Right atrium auricular region (tissue), 2 donors: ENCODE measurements around the gene XRCC3. TPM values are rescaled to one million over a fixed set of nuclear protein-coding genes. Genes with fewer than 3 reads are reported as not detected.
"Not testable (repeated sequence)": the region's sequence is repeated elsewhere in the genome, so short reads cannot be mapped to it uniquely, and the experiment has no call there.

Experiments used
- DNase-seq: peaks from one replicate; pipeline ENCODE4 v3.0.0-alpha.2; 2019; ENCODE audit warnings: low spot score
- H3K27ac ChIP-seq, 2 donors: fragments of 200-600 bp; sonication (generic); 1 replicate in 1 of 2; 2 replicates in 1 of 2; pipeline ENCODE4 v1.5.1; 2016 to 2019
- H3K27me3 ChIP-seq, 2 donors: fragments of 200-600 bp; sonication (generic); one replicate each; pipeline versions ENCODE4 v1.5.1 to v1.6.0; 2017 to 2019
- H3K36me3 ChIP-seq: fragments of 200-600 bp; sonication (generic); one replicate; pipeline ENCODE4 v1.5.1; 2016
- H3K4me1 ChIP-seq, 2 donors: fragments of 200-600 bp; sonication (generic); one replicate each; pipeline versions ENCODE4 v1.5.1 to v1.6.0; 2017 to 2019
- H3K4me3 ChIP-seq, 2 donors: fragments of 200-600 bp; sonication (generic); 1 replicate in 1 of 2; 2 replicates in 1 of 2; pipeline ENCODE4 v1.5.1; 2017 to 2019; ENCODE audit warnings: mild to moderate bottlenecking in 1 of 2, moderate library complexity in 1 of 2
- H3K9me3 ChIP-seq, 2 donors: fragments of 200-600 bp; sonication (generic); one replicate each; pipeline ENCODE4 v1.5.1; 2019
- total RNA-seq, 2 donors: library from RNA; depleted of rRNA; stranded (reverse); fragments of >200 nt; gene quantifications; one replicate each; pipeline ENCODE4 v1.1.0, GENCODE V29; 2016
- TF ChIP-seq, protein P1 (sequence below), 2 donors: fragments of 200-600 bp; sonication (generic); IDR thresholded peaks; one replicate each; pipeline ENCODE4 v1.5.1; 2019; ENCODE audit warnings: antibody characterized with exemption in 2 of 2

Gene XRCC3
- total RNA-seq, 2 donors from 2014 or later = 2.1 to 3.6 TPM

DNA sequence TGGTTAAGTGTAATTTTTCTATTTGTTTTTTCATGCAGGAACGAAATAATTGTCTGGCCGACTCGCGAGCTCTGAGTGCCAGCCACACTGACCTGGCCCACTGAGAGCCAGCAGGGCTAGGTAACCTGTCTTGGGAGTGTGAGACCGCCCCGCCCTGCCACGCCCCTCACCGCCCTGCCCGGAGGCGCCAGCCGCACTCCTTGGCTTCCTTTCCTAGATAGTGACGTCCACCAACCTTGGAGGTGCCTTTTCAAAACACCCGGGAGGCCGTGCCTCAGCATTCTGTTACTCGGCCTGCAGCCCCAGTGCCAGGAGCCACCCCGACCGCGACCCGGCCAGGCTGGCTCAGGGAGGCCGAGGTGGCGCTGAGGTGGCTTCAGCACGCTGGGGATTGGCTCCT, 21.7 kb downstream of the XRCC3 start:
- H3K27ac ChIP-seq = no peak overlapping the region
- TF ChIP-seq, protein P1, sequence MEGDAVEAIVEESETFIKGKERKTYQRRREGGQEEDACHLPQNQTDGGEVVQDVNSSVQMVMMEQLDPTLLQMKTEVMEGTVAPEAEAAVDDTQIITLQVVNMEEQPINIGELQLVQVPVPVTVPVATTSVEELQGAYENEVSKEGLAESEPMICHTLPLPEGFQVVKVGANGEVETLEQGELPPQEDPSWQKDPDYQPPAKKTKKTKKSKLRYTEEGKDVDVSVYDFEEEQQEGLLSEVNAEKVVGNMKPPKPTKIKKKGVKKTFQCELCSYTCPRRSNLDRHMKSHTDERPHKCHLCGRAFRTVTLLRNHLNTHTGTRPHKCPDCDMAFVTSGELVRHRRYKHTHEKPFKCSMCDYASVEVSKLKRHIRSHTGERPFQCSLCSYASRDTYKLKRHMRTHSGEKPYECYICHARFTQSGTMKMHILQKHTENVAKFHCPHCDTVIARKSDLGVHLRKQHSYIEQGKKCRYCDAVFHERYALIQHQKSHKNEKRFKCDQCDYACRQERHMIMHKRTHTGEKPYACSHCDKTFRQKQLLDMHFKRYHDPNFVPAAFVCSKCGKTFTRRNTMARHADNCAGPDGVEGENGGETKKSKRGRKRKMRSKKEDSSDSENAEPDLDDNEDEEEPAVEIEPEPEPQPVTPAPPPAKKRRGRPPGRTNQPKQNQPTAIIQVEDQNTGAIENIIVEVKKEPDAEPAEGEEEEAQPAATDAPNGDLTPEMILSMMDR (IDR thresholded peaks at IDR 0.05) = no peak
- no peak overlapping the region for H3K4me3 ChIP-seq
- no peaks in the 10 kb centered on the region for H3K9me3 ChIP-seq
- H3K27me3 ChIP-seq = no peaks in the 10 kb centered on the region
- DNase-seq = no peak
- peaks cover 39% of the 10 kb centered on the region for H3K36me3 ChIP-seq
- peaks cover 0 to 48% of the 10 kb centered on the region in 2 donors for H3K4me1 ChIP-seq

DNA sequence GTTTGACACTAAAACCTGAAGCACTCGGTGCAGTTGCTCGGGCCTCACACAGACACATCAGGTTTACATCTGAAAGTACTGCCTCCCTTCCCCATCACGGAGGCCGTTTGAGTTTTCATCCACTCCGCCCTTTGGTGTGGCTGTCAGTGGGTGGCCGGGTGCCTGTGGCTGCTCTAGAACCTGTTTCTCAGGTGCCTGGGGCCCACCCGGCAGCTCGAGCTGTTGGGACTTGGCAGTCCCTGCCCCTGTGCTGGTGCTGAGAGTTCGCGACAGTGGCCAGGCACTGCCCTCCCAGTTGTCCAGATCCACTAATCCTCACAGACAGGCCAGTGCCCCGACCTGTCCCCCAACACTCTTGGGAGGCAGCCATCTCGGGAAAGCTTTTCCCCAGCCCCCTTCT, 22.4 kb downstream of the XRCC3 start:
- H3K27me3 ChIP-seq = no peaks in the 10 kb centered on the region
- DNase-seq = no peak
- H3K9me3 ChIP-seq = no peaks in the 10 kb centered on the region
- peaks cover 39% of the 10 kb centered on the region for H3K36me3 ChIP-seq
- H3K27ac ChIP-seq = no peak overlapping the region
- TF ChIP-seq, protein P1 (IDR thresholded peaks at IDR 0.05) = no peak
- peaks cover 0 to 43% of the 10 kb centered on the region in 2 donors for H3K4me1 ChIP-seq
- no peak overlapping the region for H3K4me3 ChIP-seq

DNA sequence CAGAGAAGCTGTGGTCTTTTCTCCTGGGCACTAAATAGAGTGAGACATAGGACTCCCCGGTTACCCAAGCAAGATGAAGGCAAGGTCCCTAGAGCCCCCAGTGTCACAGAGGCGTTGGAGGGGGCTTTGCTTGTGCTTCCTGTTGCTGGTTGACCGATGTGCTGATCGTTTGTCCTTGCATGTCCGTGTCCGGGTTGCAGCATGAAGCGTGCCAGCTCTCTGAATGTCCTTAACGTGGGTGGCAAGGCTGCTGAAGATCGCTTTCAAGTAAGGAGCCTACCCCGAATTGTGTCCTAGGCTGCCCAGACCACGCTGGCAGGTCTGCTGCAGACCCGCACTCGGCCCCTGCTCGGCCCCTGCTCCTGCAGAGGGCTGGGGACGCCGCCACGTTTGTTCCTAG, 23.1 kb downstream of the XRCC3 start:
- Histone ChIP-seq H3K9me3 (no peaks in the 10 kb centered on the region), H3K27ac (no peak overlapping the region), H3K27me3 (no peaks in the 10 kb centered on the region), H3K4me1 (peaks cover 0 to 40% of the 10 kb centered on the region in 2 donors), H3K36me3 (peaks cover 39% of the 10 kb centered on the region), H3K4me3 (no peak overlapping the region)
- TF ChIP-seq, protein P1 (IDR thresholded peaks at IDR 0.05) = no peak
- DNase-seq = no peak

DNA sequence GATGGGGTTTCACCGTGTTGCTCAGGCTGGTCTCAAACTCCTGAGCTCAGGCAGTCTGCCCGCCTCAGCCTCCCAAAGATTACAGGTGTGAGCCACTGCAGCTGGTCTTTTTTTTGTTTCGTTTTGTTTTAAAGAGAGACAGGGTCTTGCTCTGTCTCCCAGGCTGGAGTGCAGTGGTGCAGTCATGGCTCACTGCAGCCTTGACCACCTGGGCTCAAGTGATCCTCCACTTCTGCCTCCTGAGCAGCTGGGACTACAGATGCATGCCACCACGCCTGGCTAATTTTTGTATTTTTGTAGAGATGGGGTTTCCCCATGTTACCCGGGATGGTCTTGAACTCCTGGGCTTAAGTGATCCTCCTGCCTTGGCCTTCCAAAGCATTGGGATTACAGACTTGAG, 23.6 kb downstream of the XRCC3 start:
- peaks cover 44% of the 10 kb centered on the region for H3K36me3 ChIP-seq
- H3K27me3 ChIP-seq, H3K4me3 ChIP-seq, H3K27ac ChIP-seq, H3K9me3 ChIP-seq, DNase-seq: not testable (repeated sequence)
- H3K4me1 ChIP-seq = peaks cover 0 to 35% of the 10 kb centered on the region in 2 donors

DNA sequence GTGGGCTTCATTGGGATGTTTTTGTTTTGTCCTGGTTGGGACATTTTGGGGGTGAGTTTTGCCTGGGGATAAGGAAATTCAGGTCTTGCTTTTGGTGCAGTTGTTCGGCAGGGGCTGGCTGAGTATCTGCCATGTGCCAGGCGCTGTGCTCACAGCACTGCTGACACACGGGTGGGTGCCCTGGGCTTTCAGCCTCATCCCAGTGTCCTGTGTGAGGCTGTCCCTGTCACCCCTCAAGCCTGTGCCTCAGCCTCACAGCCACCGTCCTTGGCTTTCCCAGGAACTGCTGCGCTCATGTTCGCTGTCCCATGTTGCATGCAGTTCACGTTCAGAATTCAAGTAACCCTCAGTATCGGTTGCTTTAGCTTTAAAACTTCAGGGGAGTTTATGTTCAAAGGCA, 24.9 kb downstream of the XRCC3 start:
- Histone ChIP-seq H3K9me3 (no peaks in the 10 kb centered on the region), H3K4me3 (no peak overlapping the region), H3K27ac (no peak overlapping the region), H3K27me3 (no peaks in the 10 kb centered on the region), H3K4me1 (peaks cover 0 to 23% of the 10 kb centered on the region in 2 donors), H3K36me3 (peaks cover 57% of the 10 kb centered on the region)
- TF ChIP-seq, protein P1 (IDR thresholded peaks at IDR 0.05) = no peak
- no peak for DNase-seq

DNA sequence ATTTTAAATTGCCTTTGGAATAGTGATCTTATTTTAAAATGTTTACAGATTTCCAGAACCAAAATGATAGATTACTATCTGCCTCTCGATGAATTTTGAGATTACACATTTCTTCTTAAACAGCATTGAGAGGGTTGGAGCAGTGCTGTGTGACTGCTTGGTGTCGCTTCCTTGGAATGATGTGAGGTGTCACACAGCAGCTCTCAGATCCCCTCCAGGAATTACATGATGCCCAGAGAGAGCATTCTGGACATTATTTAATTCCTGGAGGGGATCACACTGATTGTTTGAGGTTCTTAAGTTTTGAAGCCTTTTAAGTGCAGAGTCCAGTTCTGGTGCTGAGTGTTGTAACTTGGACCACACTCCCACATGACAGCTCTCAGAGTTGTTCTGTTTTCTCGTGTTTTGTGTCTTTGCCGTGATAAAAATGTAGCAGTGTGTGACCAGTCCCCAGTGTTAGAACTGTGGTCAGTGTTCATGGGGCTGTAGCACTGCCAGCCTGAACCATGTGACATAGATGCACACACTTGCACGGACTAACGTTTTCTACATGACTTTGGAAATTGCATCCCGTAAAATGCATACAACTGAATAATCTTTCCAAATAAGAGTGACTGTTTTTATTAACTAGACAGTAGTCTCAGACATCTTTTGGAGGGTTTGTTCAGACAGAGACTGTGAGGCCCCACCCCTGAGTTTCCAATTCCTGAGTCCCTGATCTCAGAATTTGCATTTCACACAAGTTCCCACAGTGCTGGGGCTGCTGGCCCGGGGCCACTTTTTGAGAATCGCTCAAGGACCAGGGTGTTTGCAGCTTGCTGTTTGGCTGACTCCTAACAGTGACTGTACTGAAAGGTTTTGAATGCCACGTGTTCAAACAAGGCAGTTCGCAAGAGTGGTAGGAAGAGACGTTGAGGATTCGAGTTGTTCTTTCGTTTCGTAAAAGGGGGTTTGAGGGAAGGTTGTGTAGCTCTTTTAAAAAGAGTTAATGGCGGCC, 26.0 kb downstream of the XRCC3 start:
- no peak for DNase-seq
- no peak overlapping the region for H3K4me3 ChIP-seq
- peaks cover 52% of the 10 kb centered on the region for H3K36me3 ChIP-seq
- TF ChIP-seq, protein P1 (IDR thresholded peaks at IDR 0.05) = no peak
- H3K27ac ChIP-seq = no peak overlapping the region
- H3K4me1 ChIP-seq = peaks cover 0 to 23% of the 10 kb centered on the region in 2 donors
- no peaks in the 10 kb centered on the region for H3K27me3 ChIP-seq
- H3K9me3 ChIP-seq = no peaks in the 10 kb centered on the region
